ENCODE results near the gene ADAMTS3. TPM values are rescaled to one million over a fixed set of nuclear protein-coding genes. Genes with fewer than 3 reads are reported as not detected.

Gene ADAMTS3
- total RNA-seq, 1 donor from 2014 or later: 0.89 TPM

DNA sequence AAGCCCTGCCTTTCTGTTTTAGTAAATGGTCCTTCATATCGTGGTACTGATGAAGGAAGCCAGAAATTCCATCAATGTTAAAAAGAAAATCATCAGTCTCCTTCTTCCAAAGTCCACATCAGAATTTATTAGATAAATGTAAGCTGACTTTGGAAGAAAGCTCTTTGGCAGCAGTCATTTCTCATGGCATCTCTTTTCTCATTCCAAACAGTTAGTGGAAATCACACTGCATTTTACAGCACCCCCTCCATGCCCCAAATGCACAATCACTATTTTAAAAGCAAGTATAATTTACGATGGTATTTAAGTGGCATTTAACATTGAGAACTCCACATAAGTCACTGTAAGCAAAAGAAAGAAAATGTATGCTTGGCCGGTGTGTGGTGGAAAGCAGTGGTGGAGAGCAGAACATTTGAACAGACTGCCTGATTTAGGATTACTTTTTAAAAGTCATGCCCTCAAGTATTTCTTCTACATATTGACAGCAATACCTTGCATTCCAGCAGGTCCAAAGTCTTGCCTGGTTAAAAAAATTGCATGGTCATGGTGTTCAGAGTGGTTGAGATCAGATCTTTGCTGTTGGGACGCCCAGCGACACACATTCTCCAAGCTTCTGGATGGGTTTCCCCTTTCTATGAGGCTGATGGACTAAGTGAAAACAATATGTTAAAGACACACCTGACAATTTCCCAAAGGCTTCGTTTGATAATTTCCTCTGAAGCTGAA is 248.6 kb downstream of the ADAMTS3 start:
- H3K4me3 Mint-ChIP-seq (ENCODE audit: low read depth): no peak overlapping the region
- H3K9me3 Mint-ChIP-seq (ENCODE audit: low read depth): no peaks in the 10 kb centered on the region
- H3K27me3 Mint-ChIP-seq: no peaks in the 10 kb centered on the region
- no peaks in the 10 kb centered on the region for H3K36me3 Mint-ChIP-seq (ENCODE audit: insufficient read depth)
- TF ChIP-seq, protein P1, sequence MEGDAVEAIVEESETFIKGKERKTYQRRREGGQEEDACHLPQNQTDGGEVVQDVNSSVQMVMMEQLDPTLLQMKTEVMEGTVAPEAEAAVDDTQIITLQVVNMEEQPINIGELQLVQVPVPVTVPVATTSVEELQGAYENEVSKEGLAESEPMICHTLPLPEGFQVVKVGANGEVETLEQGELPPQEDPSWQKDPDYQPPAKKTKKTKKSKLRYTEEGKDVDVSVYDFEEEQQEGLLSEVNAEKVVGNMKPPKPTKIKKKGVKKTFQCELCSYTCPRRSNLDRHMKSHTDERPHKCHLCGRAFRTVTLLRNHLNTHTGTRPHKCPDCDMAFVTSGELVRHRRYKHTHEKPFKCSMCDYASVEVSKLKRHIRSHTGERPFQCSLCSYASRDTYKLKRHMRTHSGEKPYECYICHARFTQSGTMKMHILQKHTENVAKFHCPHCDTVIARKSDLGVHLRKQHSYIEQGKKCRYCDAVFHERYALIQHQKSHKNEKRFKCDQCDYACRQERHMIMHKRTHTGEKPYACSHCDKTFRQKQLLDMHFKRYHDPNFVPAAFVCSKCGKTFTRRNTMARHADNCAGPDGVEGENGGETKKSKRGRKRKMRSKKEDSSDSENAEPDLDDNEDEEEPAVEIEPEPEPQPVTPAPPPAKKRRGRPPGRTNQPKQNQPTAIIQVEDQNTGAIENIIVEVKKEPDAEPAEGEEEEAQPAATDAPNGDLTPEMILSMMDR (IDR thresholded peaks at IDR 0.05; ENCODE audit: unreplicated experiment): no peak
- no peak for DNase-seq (ENCODE audit: low spot score, unreplicated experiment)
- H3K4me1 Mint-ChIP-seq (ENCODE audit: low read depth): no peaks in the 10 kb centered on the region
- no peak overlapping the region for H3K27ac Mint-ChIP-seq

DNA sequence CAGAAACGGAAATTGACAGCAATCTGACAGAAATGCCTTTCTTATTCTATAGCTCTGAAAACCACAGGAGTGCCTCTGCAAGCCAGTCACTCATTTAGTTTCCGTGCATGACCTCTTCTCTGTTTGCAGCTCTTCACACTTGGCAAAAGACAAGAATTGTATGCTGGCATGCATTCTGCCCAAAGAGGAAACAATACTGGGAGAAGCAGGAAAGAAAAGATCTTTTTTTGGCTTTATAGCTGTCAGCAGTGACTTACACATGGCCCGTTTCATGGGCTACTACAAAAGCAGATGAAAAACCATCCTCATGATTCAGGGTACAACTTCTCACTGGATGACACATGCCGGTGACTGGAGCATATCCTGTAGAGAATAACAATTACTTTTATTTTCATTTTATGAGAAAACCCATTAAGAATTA is 249.4 kb downstream of the ADAMTS3 start:
- TF ChIP-seq, protein P1 (IDR thresholded peaks at IDR 0.05; ENCODE audit: unreplicated experiment): no peak
- Mint-ChIP-seq H3K27me3 (no peaks in the 10 kb centered on the region), H3K4me1 (ENCODE audit: low read depth) (no peaks in the 10 kb centered on the region), H3K4me3 (ENCODE audit: low read depth) (no peak overlapping the region), H3K36me3 (ENCODE audit: insufficient read depth) (no peaks in the 10 kb centered on the region), H3K27ac (no peak overlapping the region), H3K9me3 (ENCODE audit: low read depth) (no peaks in the 10 kb centered on the region)
- no peak for DNase-seq (ENCODE audit: low spot score, unreplicated experiment)

DNA sequence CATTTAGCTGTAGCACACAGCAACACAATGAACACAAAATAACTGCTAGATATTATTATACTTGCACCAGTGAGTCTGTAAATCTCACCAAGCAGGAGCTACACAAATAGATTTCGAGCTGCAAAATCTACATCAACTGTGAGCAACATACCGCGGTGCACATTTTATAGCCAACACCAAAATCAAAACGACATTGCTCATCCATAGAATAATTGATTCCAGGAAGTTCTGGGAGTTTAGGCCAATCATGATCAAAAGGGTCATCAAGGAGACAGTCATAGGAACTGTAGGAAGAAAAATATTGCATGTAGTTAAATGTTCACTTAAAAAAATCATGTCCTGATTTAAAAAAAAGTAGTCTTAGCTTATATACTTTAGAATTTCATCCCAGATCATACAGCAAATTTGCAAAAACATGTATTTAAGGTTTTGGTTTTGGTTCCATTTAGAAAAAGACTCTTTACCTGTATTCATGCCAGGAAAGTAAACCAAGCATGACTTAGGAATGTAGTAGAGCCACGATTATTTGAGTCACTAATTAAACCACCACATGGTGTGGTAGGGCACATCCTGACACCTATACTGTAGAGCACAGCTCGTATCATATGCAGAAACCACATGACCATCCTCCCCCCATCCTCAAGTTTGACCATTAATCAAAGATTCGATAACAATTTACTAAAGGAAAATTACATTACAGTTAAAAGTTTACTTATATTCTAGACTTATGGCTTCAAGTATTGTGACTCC is 250.4 kb downstream of the ADAMTS3 start:
- Mint-ChIP-seq H3K4me1 (ENCODE audit: low read depth) (no peaks in the 10 kb centered on the region), H3K27ac (no peak overlapping the region), H3K27me3 (no peaks in the 10 kb centered on the region), H3K36me3 (ENCODE audit: insufficient read depth) (no peaks in the 10 kb centered on the region), H3K4me3 (ENCODE audit: low read depth) (no peak overlapping the region), H3K9me3 (ENCODE audit: low read depth) (no peaks in the 10 kb centered on the region)
- TF ChIP-seq, protein P1 (IDR thresholded peaks at IDR 0.05; ENCODE audit: unreplicated experiment): no peak
- no peak for DNase-seq (ENCODE audit: low spot score, unreplicated experiment)

DNA sequence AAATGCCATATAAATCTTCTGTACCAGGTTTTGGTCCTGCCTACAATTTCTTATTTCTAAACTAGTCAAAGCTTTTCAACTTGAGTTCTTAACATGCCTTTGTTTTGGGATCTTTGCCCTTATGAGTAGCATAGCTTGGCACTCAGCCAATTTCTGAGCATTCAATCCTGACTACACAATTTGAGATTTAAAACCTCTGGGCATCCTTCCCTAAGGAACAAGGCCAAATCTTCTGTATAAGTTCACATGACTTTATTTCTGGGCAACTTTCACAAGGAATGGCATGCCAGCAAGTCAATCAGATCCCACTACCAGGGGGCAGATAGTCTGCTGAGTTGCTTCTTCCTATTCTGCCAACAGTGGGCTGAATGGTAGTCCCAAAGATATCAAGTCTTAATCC is 254.2 kb downstream of the ADAMTS3 start:
- H3K4me1 Mint-ChIP-seq (ENCODE audit: low read depth): no peaks in the 10 kb centered on the region
- no peak overlapping the region for H3K27ac Mint-ChIP-seq
- H3K9me3 Mint-ChIP-seq (ENCODE audit: low read depth): no peaks in the 10 kb centered on the region
- TF ChIP-seq, protein P1 (IDR thresholded peaks at IDR 0.05; ENCODE audit: unreplicated experiment): no peak
- H3K27me3 Mint-ChIP-seq: no peaks in the 10 kb centered on the region
- no peaks in the 10 kb centered on the region for H3K36me3 Mint-ChIP-seq (ENCODE audit: insufficient read depth)
- H3K4me3 Mint-ChIP-seq (ENCODE audit: low read depth): no peak overlapping the region
- no peak for DNase-seq (ENCODE audit: low spot score, unreplicated experiment)

DNA sequence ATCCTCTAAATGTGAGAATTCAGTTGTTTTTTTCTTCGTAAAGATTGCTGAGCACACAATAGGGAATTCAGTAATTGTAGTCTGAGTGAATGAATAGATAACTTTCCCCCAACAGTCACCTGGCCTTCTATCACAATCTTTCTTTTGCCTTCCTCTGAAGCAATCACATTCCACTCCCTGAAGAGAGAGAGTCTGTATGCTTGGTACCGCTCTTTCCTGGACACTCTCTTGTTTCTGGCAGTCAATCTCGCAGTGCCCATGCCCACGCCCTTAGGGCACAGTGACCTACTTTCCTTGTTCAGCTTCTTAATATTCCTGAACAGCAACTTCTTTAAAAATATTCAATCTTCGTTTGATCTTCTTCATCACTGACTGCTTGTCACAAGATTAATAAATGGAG is 255.9 kb downstream of the ADAMTS3 start:
- Mint-ChIP-seq H3K27me3 (no peaks in the 10 kb centered on the region), H3K36me3 (ENCODE audit: insufficient read depth) (no peaks in the 10 kb centered on the region), H3K9me3 (ENCODE audit: low read depth) (no peaks in the 10 kb centered on the region), H3K4me1 (ENCODE audit: low read depth) (no peaks in the 10 kb centered on the region), H3K27ac (no peak overlapping the region), H3K4me3 (ENCODE audit: low read depth) (no peak overlapping the region)
- DNase-seq (ENCODE audit: low spot score, unreplicated experiment): no peak
- TF ChIP-seq, protein P1 (IDR thresholded peaks at IDR 0.05; ENCODE audit: unreplicated experiment): no peak

Data from progenitor cell of endocrine pancreas (in vitro differentiated cells).